RWPE1 (cell line): ENCODE data around the gene KRTAP2-3.

Experiments
- CTCF ChIA-PET: fragments of 350-600 bp; sonication (Branson Sonifier 250); formaldehyde crosslinking; extraction: SDS; loops from one replicate; lab custom pipeline; 2021; lab: Yijun Ruan, JAX
- POLR2A ChIA-PET: fragments of 400-600 bp; formaldehyde crosslinking; extraction: SDS; loops from one replicate; lab custom pipeline; 2020; ENCODE audit warnings: antibody characterized with exemption; ENCODE audit not compliant: low non-redundant PET; lab: Yijun Ruan, JAX
- DNase-seq: peaks from one replicate; pipeline ENCODE4 v3.0.0; 2012; ENCODE audit warnings: low spot score
- H3K27ac ChIP-seq: fragments of 450-650 bp; 2 replicates; pipeline ENCODE4 v1.5.1; 2017
- CTCF ChIP-seq: fragments of 450-650 bp; conservative IDR thresholded peaks from 2 replicates; pipeline ENCODE4 v1.5.1; 2017; ENCODE audit warnings: low read depth, mild to moderate bottlenecking

Gene KRTAP2-3

GRCh38 chr17:41012326-41013120, 47.4 kb downstream of the KRTAP2-3 start:
- DNase-seq = no peak
- TF ChIP-seq CTCF = no peak
- POLR2A ChIA-PET = no interaction called here
- no peak overlapping the region for H3K27ac ChIP-seq
- CTCF ChIA-PET = no interaction called here

GRCh38 chr17:41010441-41010840, 49.5 kb downstream of the KRTAP2-3 start:
- H3K27ac ChIP-seq = no peak overlapping the region
- no peak for DNase-seq
- no peak for TF ChIP-seq CTCF
- ChIA-PET POLR2A (no interaction called here), CTCF (interaction anchor here (0.5 to 1.4 kb wide), 2 partner anchors 42 to 174 kb away, joined by 3 to 4 read pairs; partner anchors contain the start of gene KRTAP4-1)

- ChIA-PET CTCF (interaction anchor here (0.5 to 1.4 kb wide), 2 partner anchors 41 to 175 kb away, joined by 3 to 4 read pairs; partner anchors contain the start of gene KRTAP4-1), POLR2A (no interaction called here)
- no peak for DNase-seq
- H3K27ac ChIP-seq = no peak overlapping the region
- TF ChIP-seq CTCF = no peak
These were observed 50.0 kb downstream of the KRTAP2-3 start for GRCh38 chr17:41009936-41010335.

GRCh38 chr17:41009301-41009760, 50.6 kb downstream of the KRTAP2-3 start:
- POLR2A ChIA-PET = no interaction called here
- TF ChIP-seq CTCF = no peak
- CTCF ChIA-PET = interaction anchor here (1.4 kb wide), 1 partner anchor 175 kb away, joined by 3 read pairs; the partner anchor contains the start of gene KRTAP4-1
- H3K27ac ChIP-seq = no peak overlapping the region
- no peak for DNase-seq
